SK-N-SH treated with all-trans-retinoic acid at 6 μM for 48 hours (cell line): ENCODE measurements around the gene PLD2.

Source experiments
- ARNTL ChIP-seq: fragments of 450-650 bp; formaldehyde crosslinking; IDR thresholded peaks from 2 replicates; pipeline ENCODE4 v1.5.0; 2020; ENCODE audit warnings: low read depth, mild to moderate bottlenecking, moderate library complexity, borderline replicate concordance
- ESRRG ChIP-seq: fragments of 250-450 bp; sonication (Bioruptor Pico); IDR thresholded peaks from 2 replicates; pipeline ENCODE4 v1.6.1; 2021; ENCODE audit warnings: mild to moderate bottlenecking
- RARB ChIP-seq: fragments of 250-450 bp; sonication (Bioruptor Pico); IDR thresholded peaks from 2 replicates; pipeline ENCODE4 v1.8.0; 2021; ENCODE audit warnings: mild to moderate bottlenecking, moderate library complexity
- TF ChIP-seq, protein P1 (sequence below): fragments of 250-450 bp; sonication (Bioruptor Pico); IDR thresholded peaks from 2 replicates; pipeline ENCODE4 v1.5.0; 2020; ENCODE audit warnings: mild to moderate bottlenecking, moderate library complexity
- TF ChIP-seq, protein P2 (sequence below): fragments of 250-450 bp; sonication (Bioruptor Pico); IDR thresholded peaks from 2 replicates; pipeline ENCODE4 v1.8.0; 2020; ENCODE audit warnings: mild to moderate bottlenecking, moderate library complexity, borderline replicate concordance

GRCh38 chr17:4837471-4838308, 30.7 kb downstream of the PLD2 start:
- no peak for TF ChIP-seq ARNTL (CRISPR knock-in tag)
- no peak for TF ChIP-seq ESRRG
- TF ChIP-seq, protein P1, sequence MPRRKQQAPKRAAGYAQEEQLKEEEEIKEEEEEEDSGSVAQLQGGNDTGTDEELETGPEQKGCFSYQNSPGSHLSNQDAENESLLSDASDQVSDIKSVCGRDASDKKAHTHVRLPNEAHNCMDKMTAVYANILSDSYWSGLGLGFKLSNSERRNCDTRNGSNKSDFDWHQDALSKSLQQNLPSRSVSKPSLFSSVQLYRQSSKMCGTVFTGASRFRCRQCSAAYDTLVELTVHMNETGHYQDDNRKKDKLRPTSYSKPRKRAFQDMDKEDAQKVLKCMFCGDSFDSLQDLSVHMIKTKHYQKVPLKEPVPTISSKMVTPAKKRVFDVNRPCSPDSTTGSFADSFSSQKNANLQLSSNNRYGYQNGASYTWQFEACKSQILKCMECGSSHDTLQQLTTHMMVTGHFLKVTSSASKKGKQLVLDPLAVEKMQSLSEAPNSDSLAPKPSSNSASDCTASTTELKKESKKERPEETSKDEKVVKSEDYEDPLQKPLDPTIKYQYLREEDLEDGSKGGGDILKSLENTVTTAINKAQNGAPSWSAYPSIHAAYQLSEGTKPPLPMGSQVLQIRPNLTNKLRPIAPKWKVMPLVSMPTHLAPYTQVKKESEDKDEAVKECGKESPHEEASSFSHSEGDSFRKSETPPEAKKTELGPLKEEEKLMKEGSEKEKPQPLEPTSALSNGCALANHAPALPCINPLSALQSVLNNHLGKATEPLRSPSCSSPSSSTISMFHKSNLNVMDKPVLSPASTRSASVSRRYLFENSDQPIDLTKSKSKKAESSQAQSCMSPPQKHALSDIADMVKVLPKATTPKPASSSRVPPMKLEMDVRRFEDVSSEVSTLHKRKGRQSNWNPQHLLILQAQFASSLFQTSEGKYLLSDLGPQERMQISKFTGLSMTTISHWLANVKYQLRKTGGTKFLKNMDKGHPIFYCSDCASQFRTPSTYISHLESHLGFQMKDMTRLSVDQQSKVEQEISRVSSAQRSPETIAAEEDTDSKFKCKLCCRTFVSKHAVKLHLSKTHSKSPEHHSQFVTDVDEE = no peak
- TF ChIP-seq RARB (CRISPR knock-in tag) = no peak
- TF ChIP-seq, protein P2, sequence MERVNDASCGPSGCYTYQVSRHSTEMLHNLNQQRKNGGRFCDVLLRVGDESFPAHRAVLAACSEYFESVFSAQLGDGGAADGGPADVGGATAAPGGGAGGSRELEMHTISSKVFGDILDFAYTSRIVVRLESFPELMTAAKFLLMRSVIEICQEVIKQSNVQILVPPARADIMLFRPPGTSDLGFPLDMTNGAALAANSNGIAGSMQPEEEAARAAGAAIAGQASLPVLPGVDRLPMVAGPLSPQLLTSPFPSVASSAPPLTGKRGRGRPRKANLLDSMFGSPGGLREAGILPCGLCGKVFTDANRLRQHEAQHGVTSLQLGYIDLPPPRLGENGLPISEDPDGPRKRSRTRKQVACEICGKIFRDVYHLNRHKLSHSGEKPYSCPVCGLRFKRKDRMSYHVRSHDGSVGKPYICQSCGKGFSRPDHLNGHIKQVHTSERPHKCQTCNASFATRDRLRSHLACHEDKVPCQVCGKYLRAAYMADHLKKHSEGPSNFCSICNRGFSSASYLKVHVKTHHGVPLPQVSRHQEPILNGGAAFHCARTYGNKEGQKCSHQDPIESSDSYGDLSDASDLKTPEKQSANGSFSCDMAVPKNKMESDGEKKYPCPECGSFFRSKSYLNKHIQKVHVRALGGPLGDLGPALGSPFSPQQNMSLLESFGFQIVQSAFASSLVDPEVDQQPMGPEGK (CRISPR knock-in tag) = no peak
